Endodermal cell (in vitro differentiated cells): ENCODE measurements around the gene TBRG4. TPM values are rescaled to one million over a fixed set of nuclear protein-coding genes. Genes with fewer than 3 reads are reported as not detected.

Source experiments
- DNase-seq: peaks from one replicate; pipeline ENCODE4 v3.0.0-alpha.2; 2017
- H3K27ac ChIP-seq: 2 replicates; pipeline ENCODE4 v1.5.1; 2013; ENCODE audit warnings: mild to moderate bottlenecking, low read depth, low read length, moderate library complexity
- H3K27me3 ChIP-seq: 2 replicates; pipeline ENCODE4 v1.6.1; 2013; ENCODE audit warnings: mild to moderate bottlenecking, low read length, moderate library complexity; ENCODE audit not compliant: insufficient read depth, control insufficient read depth, poor library complexity, severe bottlenecking
- H3K36me3 ChIP-seq: 2 replicates; pipeline ENCODE4 v1.7.0; 2013; ENCODE audit warnings: mild to moderate bottlenecking, low read length, moderate library complexity; ENCODE audit not compliant: control insufficient read depth, insufficient read depth
- H3K4me1 ChIP-seq: one replicate; pipeline ENCODE4 v1.7.0; 2013; ENCODE audit warnings: low read length; ENCODE audit not compliant: control insufficient read depth, insufficient read depth
- H3K4me3 ChIP-seq: 2 replicates; pipeline ENCODE4 v1.5.1; 2013; ENCODE audit warnings: mild to moderate bottlenecking, low read length, moderate library complexity
- H3K9ac ChIP-seq: 2 replicates; pipeline ENCODE4 v1.6.1; 2013; ENCODE audit warnings: mild to moderate bottlenecking, low read length, moderate library complexity; ENCODE audit not compliant: poor library complexity, severe bottlenecking; ENCODE audit errors: extremely low read depth
- H3K9me3 ChIP-seq: 2 replicates; pipeline ENCODE4 v1.6.1; 2013; ENCODE audit warnings: mild to moderate bottlenecking, low read length, moderate library complexity; ENCODE audit not compliant: control insufficient read depth
- H3K27ac Mint-ChIP-seq: 2 replicates; pipeline ENCODE4 v1.8.0; 2020; ENCODE audit warnings: mixed read lengths
- H3K27me3 Mint-ChIP-seq: 2 replicates; pipeline ENCODE4 v1.8.0; 2021; ENCODE audit warnings: mild to moderate bottlenecking, mixed read lengths; ENCODE audit not compliant: insufficient read depth
- H3K36me3 Mint-ChIP-seq: 2 replicates; pipeline ENCODE4 v1.8.0; 2020; ENCODE audit warnings: low read depth, mixed read lengths
- H3K4me1 Mint-ChIP-seq: 2 replicates; pipeline ENCODE4 v1.8.0; 2020; ENCODE audit warnings: mixed read lengths
- H3K4me3 Mint-ChIP-seq: 2 replicates; pipeline ENCODE4 v1.8.0; 2020; ENCODE audit warnings: mild to moderate bottlenecking, moderate library complexity, mixed read lengths
- H3K9me3 Mint-ChIP-seq: 2 replicates; pipeline ENCODE4 v1.8.0; 2020; ENCODE audit warnings: mild to moderate bottlenecking, mixed read lengths
- CTCF ChIP-seq: fragments of 200-600 bp; sonication (generic); conservative IDR thresholded peaks from 2 replicates; pipeline ENCODE4 v1.5.0; 2021; ENCODE audit warnings: antibody characterized with exemption, mild to moderate bottlenecking
- WGBS, 2 experiments: methylation state at CpG; one replicate each; pipeline versions ENCODE4 v1.1.5 to v1.1.7; 2013; ENCODE audit warnings: missing lambda C conversion rate in 2 of 2, mixed read lengths in 1 of 2; ENCODE audit not compliant: insufficient coverage in 1 of 2, insufficient read length in 1 of 2; 5-methylcytosine and 5-hydroxymethylcytosine counted together
- total RNA-seq, 2 donors: library from RNA; stranded (reverse); fragmentation: NEBNext Ultra II Directional in 1 of 2; extraction: Animal tissue kit (Norgen Biotek cat#: 25700) in 1 of 2; gene quantifications; 2 replicates in 1 of 2; 3 replicates in 1 of 2; pipeline ENCODE4 v1.2.1, GENCODE V29; 2021

The TBRG4 gene
- total RNA-seq, 2 donors from 2014 or later: 66.7 to 95.9 TPM

- no peaks in the 10 kb centered on the region for H3K9me3 Mint-ChIP-seq
- H3K36me3 Mint-ChIP-seq: no peaks in the 10 kb centered on the region
- Histone ChIP-seq H3K9ac (no peak overlapping the region), H3K4me1 (no peaks in the 10 kb centered on the region), H3K9me3 (no peaks in the 10 kb centered on the region), H3K4me3 (no peak overlapping the region), H3K27ac (no peak overlapping the region), H3K36me3 (no peaks in the 10 kb centered on the region), H3K27me3 (no peaks in the 10 kb centered on the region)
- WGBS, 2 experiments: 84 to 88% methylated on average over 15 to 19 of the region's 19 CpGs
- H3K4me1 Mint-ChIP-seq: no peaks in the 10 kb centered on the region
- no peaks in the 10 kb centered on the region for H3K27me3 Mint-ChIP-seq
- peak; percentile 48 for TF ChIP-seq CTCF
- peak; percentile 51 for DNase-seq
- H3K4me3 Mint-ChIP-seq: no peak overlapping the region
- H3K27ac Mint-ChIP-seq: no peak overlapping the region
Measured at GRCh38 chr7:45146531-45147379, 35.3 kb upstream of the TBRG4 start.

GRCh38 chr7:45145881-45146280 lies 34.4 kb upstream of the TBRG4 start:
- Histone ChIP-seq H3K9ac (no peak overlapping the region), H3K4me3 (no peak overlapping the region), H3K4me1 (no peaks in the 10 kb centered on the region), H3K9me3 (no peaks in the 10 kb centered on the region), H3K27me3 (no peaks in the 10 kb centered on the region), H3K27ac (no peak overlapping the region), H3K36me3 (no peaks in the 10 kb centered on the region)
- Mint-ChIP-seq H3K4me3 (no peak overlapping the region), H3K27me3 (no peaks in the 10 kb centered on the region), H3K27ac (no peak overlapping the region), H3K9me3 (no peaks in the 10 kb centered on the region), H3K36me3 (no peaks in the 10 kb centered on the region), H3K4me1 (no peaks in the 10 kb centered on the region)
- WGBS, 2 experiments: 92 to 93% methylated on average over 3 to 7 of the region's 7 CpGs
- DNase-seq: peak; percentile 22
- no peak for TF ChIP-seq CTCF

GRCh38 chr7:45143616-45144015 lies 32.1 kb upstream of the TBRG4 start:
- Histone ChIP-seq H3K27ac (no peak overlapping the region), H3K4me1 (no peaks in the 10 kb centered on the region), H3K4me3 (no peak overlapping the region), H3K27me3 (no peaks in the 10 kb centered on the region), H3K9ac (no peak overlapping the region), H3K9me3 (no peaks in the 10 kb centered on the region), H3K36me3 (no peaks in the 10 kb centered on the region)
- no peak for TF ChIP-seq CTCF
- Mint-ChIP-seq H3K27ac (no peak overlapping the region), H3K4me1 (no peaks in the 10 kb centered on the region), H3K9me3 (no peaks in the 10 kb centered on the region), H3K27me3 (no peaks in the 10 kb centered on the region), H3K4me3 (no peak overlapping the region), H3K36me3 (no peaks in the 10 kb centered on the region)
- WGBS, 2 experiments: 89 to 91% methylated on average over 3 to 4 of the region's 4 CpGs
- DNase-seq: no peak
